Esophagus muscularis mucosa (tissue), 4 donors: ENCODE measurements around the gene PIGZ. TPM values are rescaled to one million over a fixed set of nuclear protein-coding genes. Genes with fewer than 3 reads are reported as not detected.

Experiments
- DNase-seq: peaks from one replicate; pipeline ENCODE4 v3.0.0-alpha.2; 2017; ENCODE audit errors: extremely low spot score
- H3K27ac ChIP-seq, 4 donors: fragments of 200-600 bp; sonication (generic); replicated peaks in 1 of 4; 1 replicate in 3 of 4; 2 replicates in 1 of 4; pipeline ENCODE4 v1.5.1; 2016 to 2019; ENCODE audit warnings: mild to moderate bottlenecking in 1 of 4
- H3K27me3 ChIP-seq, 4 donors: fragments of 200-600 bp; sonication (generic); one replicate each; pipeline versions ENCODE4 v1.5.1 to v1.6.0; 2016 to 2019
- H3K36me3 ChIP-seq, 4 donors: fragments of 200-600 bp; sonication (generic); one replicate each; pipeline ENCODE4 v1.5.1; 2016 to 2019
- H3K4me1 ChIP-seq, 4 donors: fragments of 200-600 bp; sonication (generic); one replicate each; pipeline ENCODE4 v1.5.1; 2016 to 2019
- H3K4me3 ChIP-seq, 4 donors: fragments of 200-600 bp; sonication (generic); 1 replicate in 2 of 4; 2 replicates in 2 of 4; pipeline ENCODE4 v1.5.1; 2016 to 2019; ENCODE audit warnings: mild to moderate bottlenecking in 4 of 4, moderate library complexity in 1 of 4
- H3K9me3 ChIP-seq, 4 donors: fragments of 200-600 bp; sonication (generic); 1 replicate in 3 of 4; 2 replicates in 1 of 4; pipeline ENCODE4 v1.5.1; 2016 to 2019
- EP300 ChIP-seq: sonication (generic); formaldehyde crosslinking; IDR thresholded peaks from one replicate; pipeline ENCODE4 v1.6.1; 2017; ENCODE audit warnings: antibody characterized with exemption
- POLR2A ChIP-seq: fragments of 450-650 bp; IDR thresholded peaks from one replicate; pipeline ENCODE4 v1.6.1; 2017; ENCODE audit warnings: antibody characterized with exemption, moderate library complexity, mild to moderate bottlenecking, low read depth
- POLR2AphosphoS5 ChIP-seq, 2 donors: sonication (generic); formaldehyde crosslinking; IDR thresholded peaks; one replicate each; pipeline ENCODE4 v1.6.1; 2017; ENCODE audit warnings: antibody characterized with exemption in 2 of 2
- WGBS: methylation state at CpG from one replicate; pipeline ENCODE4 v1.1.5; 2018; 5-methylcytosine and 5-hydroxymethylcytosine counted together
- intact Hi-C: fragments of 100-400 bp; cut with DNase I; formaldehyde crosslinking; loops from one replicate; pipeline ENCODE4 v1.15.1; 2023
- total RNA-seq, 4 donors: library from RNA; depleted of rRNA; stranded (reverse); fragments of >200 nt; gene quantifications; one replicate each; pipeline versions ENCODE4 v1.1.0 to v1.2.1, GENCODE V29; 2016
- TF ChIP-seq, protein P1 (sequence below), 3 experiments: fragments of 200-600 bp in 2 of 3; fragments of 450-650 bp in 1 of 3; sonication (generic) in 2 of 3; IDR thresholded peaks; one replicate each; pipeline ENCODE4 v1.5.1; 2017 to 2019; ENCODE audit warnings: antibody characterized with exemption in 3 of 3, mild to moderate bottlenecking in 2 of 3, moderate library complexity in 1 of 3

PIGZ gene
- total RNA-seq, 4 donors from 2014 or later: 12.9 to 18.2 (median 15.4) TPM

DNA sequence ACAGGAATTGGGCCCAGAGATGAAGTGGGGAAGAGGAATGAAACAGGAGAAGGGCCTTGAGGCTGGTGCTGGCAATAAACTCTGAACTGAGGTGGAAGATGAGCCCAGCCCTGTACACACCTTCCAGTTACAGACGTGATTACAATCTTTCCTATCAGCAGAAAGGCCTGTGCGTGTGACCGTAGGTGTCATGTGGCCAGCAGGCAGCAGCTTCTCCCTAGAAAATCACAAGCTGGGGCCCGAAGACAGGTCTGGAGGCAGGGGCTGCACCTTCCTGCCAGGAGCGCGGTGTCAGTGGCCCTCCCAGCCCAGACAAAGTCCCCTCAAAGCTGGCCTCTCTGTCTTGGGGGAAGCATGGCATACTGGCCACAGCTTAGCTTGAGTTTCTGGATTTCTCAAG lies 16.7 kb upstream of the PIGZ start:
- no peak overlapping the region for H3K4me3 ChIP-seq
- peaks cover 0 to 32% (median 0%) of the 10 kb centered on the region in 4 donors for H3K27me3 ChIP-seq
- no peak overlapping the region for H3K27ac ChIP-seq
- TF ChIP-seq, protein P1, sequence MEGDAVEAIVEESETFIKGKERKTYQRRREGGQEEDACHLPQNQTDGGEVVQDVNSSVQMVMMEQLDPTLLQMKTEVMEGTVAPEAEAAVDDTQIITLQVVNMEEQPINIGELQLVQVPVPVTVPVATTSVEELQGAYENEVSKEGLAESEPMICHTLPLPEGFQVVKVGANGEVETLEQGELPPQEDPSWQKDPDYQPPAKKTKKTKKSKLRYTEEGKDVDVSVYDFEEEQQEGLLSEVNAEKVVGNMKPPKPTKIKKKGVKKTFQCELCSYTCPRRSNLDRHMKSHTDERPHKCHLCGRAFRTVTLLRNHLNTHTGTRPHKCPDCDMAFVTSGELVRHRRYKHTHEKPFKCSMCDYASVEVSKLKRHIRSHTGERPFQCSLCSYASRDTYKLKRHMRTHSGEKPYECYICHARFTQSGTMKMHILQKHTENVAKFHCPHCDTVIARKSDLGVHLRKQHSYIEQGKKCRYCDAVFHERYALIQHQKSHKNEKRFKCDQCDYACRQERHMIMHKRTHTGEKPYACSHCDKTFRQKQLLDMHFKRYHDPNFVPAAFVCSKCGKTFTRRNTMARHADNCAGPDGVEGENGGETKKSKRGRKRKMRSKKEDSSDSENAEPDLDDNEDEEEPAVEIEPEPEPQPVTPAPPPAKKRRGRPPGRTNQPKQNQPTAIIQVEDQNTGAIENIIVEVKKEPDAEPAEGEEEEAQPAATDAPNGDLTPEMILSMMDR (IDR thresholded peaks at IDR 0.05): no peak
- TF ChIP-seq POLR2A (no peak), EP300 (no peak), POLR2AphosphoS5 (IDR thresholded peaks at IDR 0.05) (no peak)
- H3K9me3 ChIP-seq: peaks cover 0 to 8% (median 0%) of the 10 kb centered on the region in 4 donors
- WGBS: 83% methylated on average over 4 of the region's 6 CpGs
- H3K36me3 ChIP-seq: no peaks in the 10 kb centered on the region
- H3K4me1 ChIP-seq: peaks cover 0 to 3% (median 0%) of the 10 kb centered on the region in 4 donors
- DNase-seq: no peak
- intact Hi-C loops: no loop called here

DNA sequence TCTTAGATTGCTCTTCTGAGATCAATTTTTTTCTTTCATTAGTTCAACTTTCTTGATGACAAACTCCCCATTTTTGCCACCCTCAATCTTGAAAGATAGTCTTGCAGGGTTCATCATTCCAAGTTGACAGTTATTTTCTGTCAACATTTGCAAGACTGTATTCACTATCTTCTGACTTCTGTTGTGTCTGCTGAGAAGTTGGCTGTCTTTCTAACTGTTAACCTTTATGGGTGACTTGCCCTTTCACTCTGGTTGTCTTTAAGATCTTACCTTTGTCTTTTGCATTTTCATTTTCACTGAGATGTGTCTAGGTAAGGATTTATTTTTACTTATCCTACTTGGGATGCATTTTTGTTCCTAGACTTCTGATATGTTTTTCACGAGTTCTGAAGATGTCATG lies 14.6 kb upstream of the PIGZ start:
- H3K4me1 ChIP-seq: peaks cover 0 to 8% (median 4%) of the 10 kb centered on the region in 4 donors
- TF ChIP-seq, protein P1 (IDR thresholded peaks at IDR 0.05): no peak
- TF ChIP-seq EP300 (no peak), POLR2A (no peak), POLR2AphosphoS5 (IDR thresholded peaks at IDR 0.05) (no peak)
- no peak overlapping the region for H3K4me3 ChIP-seq
- H3K9me3 ChIP-seq: peaks cover 0 to 8% (median 0%) of the 10 kb centered on the region in 4 donors
- no peak for DNase-seq
- intact Hi-C loops: no loop called here
- no peaks in the 10 kb centered on the region for H3K36me3 ChIP-seq
- H3K27ac ChIP-seq: no peak overlapping the region
- H3K27me3 ChIP-seq: peaks cover 0 to 24% (median 0%) of the 10 kb centered on the region in 4 donors
- WGBS: 90% methylated on average over 1 of the region's 1 CpG

DNA sequence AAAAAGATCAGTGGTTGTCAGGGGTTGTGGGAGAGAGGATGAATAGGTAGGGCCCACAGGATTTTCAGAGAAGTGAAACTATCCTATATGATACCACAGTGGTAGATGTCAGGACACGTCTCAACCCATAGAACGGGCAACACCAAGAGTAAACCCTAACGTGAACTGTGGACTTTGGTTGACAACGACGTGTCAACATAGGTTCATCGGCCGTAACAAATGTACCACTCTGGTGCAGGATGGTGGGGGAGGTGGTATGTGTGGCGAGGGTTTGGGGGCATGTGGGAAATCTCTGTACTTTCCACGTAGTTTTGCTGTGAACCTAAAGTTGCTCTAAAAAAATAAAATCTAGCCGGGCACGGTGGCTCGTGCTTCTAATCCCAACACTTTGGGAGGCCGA lies 13.0 kb upstream of the PIGZ start:
- H3K4me1 ChIP-seq: peaks cover 0 to 8% (median 4%) of the 10 kb centered on the region in 4 donors
- no peak overlapping the region for H3K27ac ChIP-seq
- WGBS: 93% methylated on average over 13 of the region's 13 CpGs
- H3K27me3 ChIP-seq: peaks cover 0 to 20% (median 0%) of the 10 kb centered on the region in 4 donors
- DNase-seq: no peak
- no peak overlapping the region for H3K4me3 ChIP-seq
- intact Hi-C loops: no loop called here
- TF ChIP-seq POLR2AphosphoS5 (IDR thresholded peaks at IDR 0.05): no peak
- TF ChIP-seq POLR2A: no peak
- TF ChIP-seq, protein P1 (IDR thresholded peaks at IDR 0.05): no peak
- TF ChIP-seq EP300: no peak
- peaks cover 0 to 8% (median 0%) of the 10 kb centered on the region in 4 donors for H3K9me3 ChIP-seq
- no peaks in the 10 kb centered on the region for H3K36me3 ChIP-seq

DNA sequence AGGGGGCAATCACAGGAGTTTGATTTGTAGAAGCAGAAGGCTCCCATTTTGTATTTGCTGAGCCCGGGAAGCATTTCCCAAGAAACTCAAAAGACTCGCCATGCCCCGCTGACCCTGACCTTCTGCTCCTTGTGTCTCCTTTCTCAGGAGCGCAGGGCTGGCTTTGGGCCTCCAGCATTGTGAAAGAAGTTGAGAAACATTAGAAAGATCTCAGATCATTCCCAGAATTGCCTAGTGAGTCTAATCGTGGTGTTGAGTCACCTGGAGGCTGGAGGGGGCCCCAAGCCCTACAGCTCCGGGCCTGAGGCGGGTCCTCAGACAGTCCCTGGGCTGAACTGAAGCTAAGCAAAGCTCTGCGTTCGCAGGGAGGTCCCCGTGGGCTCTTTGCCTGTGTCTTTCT lies 10.9 kb upstream of the PIGZ start:
- Histone ChIP-seq H3K4me3 (no peak overlapping the region), H3K27me3 (peaks cover 0 to 8% (median 0%) of the 10 kb centered on the region in 4 donors), H3K4me1 (peaks cover 0 to 8% (median 4%) of the 10 kb centered on the region in 4 donors), H3K36me3 (no peaks in the 10 kb centered on the region), H3K9me3 (peaks cover 0 to 8% (median 0%) of the 10 kb centered on the region in 4 donors), H3K27ac (no peak overlapping the region)
- 84% methylated on average over 9 of the region's 10 CpGs for WGBS
- TF ChIP-seq EP300: no peak
- intact Hi-C loops: loop anchor here (2.0 kb wide), 1 partner anchor 207 kb away; no protein-coding TSS in a partner anchor
- DNase-seq: no peak

DNA sequence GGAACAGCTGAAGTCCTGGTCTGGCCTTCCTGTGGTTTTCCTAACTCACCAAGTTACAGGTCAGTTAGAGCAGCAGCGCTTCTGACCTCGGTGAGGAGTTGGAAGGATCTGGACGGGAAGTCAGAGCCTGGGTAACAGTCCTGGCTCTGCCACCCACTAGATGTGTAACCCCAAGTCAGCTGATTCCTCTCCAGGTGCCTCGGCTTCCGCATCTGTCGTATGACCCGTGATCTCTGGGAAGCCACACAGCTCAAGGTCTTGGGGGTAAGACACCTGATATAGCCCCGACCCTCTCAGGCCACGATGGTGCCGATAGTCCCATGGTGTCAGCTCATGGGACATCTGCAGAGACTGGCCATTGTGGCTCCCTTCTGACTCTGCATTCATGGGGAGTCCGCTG lies 8.3 kb upstream of the PIGZ start:
- Histone ChIP-seq H3K27me3 (peaks cover 0 to 4% (median 0%) of the 10 kb centered on the region in 4 donors), H3K36me3 (no peaks in the 10 kb centered on the region), H3K4me1 (peaks cover 0 to 8% (median 4%) of the 10 kb centered on the region in 4 donors), H3K4me3 (no peak overlapping the region), H3K9me3 (no peaks in the 10 kb centered on the region), H3K27ac (no peak overlapping the region)
- no peak for TF ChIP-seq POLR2A
- no peak for TF ChIP-seq EP300
- TF ChIP-seq, protein P1 (IDR thresholded peaks at IDR 0.05): no peak
- TF ChIP-seq POLR2AphosphoS5 (IDR thresholded peaks at IDR 0.05): no peak
- DNase-seq: no peak
- 78% methylated on average over 11 of the region's 11 CpGs for WGBS
- intact Hi-C loops: no loop called here
